ENCODE data around the gene TRMT44.

DNA sequence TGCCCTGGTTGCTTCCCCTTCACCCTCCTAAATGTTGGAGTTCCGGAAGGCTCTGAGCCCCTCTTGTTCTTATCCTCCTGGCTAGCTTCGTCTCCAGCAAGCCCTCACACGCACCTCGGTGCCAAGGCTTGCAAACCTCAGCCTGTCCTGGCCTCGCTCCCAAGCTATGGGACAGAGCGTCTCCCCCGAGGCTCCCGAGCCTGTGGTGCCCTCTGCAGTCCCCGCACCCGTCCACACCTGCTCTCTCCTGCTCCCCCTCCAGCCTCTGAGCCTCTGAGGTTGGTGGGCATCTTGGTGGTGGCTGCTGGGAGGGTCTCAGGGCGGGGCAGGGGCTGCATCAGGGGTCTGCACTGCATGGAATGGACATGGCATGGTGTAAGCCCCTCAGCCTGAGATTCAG is 63.2 kb downstream of the TRMT44 start:
- TF ChIP-seq, protein P1, sequence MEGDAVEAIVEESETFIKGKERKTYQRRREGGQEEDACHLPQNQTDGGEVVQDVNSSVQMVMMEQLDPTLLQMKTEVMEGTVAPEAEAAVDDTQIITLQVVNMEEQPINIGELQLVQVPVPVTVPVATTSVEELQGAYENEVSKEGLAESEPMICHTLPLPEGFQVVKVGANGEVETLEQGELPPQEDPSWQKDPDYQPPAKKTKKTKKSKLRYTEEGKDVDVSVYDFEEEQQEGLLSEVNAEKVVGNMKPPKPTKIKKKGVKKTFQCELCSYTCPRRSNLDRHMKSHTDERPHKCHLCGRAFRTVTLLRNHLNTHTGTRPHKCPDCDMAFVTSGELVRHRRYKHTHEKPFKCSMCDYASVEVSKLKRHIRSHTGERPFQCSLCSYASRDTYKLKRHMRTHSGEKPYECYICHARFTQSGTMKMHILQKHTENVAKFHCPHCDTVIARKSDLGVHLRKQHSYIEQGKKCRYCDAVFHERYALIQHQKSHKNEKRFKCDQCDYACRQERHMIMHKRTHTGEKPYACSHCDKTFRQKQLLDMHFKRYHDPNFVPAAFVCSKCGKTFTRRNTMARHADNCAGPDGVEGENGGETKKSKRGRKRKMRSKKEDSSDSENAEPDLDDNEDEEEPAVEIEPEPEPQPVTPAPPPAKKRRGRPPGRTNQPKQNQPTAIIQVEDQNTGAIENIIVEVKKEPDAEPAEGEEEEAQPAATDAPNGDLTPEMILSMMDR (IDR thresholded peaks at IDR 0.05): no peak
- TF ChIP-seq POLR2AphosphoS5 (IDR thresholded peaks at IDR 0.05): no peak

All from suprapubic skin (tissue), 3 donors.